Activated CD8-positive, alpha-beta memory T cell treated with anti-CD3 and anti-CD28 coated beads for 4 hours (primary cell): ENCODE measurements around the gene IGFBP4.
"Not testable (repeated sequence)": the region's sequence is repeated elsewhere in the genome, so short reads cannot be mapped to it uniquely, and the experiment has no call there.

Source experiments
- DNase-seq, 2 donors: peaks; one replicate each; pipeline ENCODE4 v3.0.0-alpha.2; 2020; ENCODE audit warnings: low read depth in 2 of 2

IGFBP4 gene

GRCh38 chr17:40443196-40443987 is at the start of gene IGFBP4:
Gene IGFBP4, plus strand, starts transcription at chr17:40443450. Its CDS starts 286 bp downstream, at chr17:40443736.
- peak; percentile 27 to 40 for DNase-seq

- DNase-seq, result no peak
Observed at GRCh38 chr17:40399185-40399584, 44.1 kb upstream of the IGFBP4 start.

DNA sequence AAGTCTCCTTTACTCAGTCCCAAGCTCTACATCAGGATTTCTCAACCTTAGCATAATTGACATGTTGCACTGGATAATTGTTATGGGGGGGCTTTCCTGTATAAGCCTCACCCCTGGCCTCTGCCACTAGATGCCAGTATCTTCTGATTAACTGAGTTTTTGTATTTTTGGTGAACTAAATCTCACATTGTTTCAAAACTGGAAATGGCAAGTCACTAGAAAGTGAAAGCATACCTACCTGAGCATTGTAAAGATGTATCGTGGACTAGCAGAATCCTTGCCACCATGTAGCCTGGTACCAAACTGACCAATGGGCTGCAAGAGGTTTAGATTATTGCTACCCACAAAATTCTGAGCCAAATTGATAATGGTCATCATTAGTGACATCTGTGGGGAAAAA is 40.6 kb upstream of the IGFBP4 start:
- no peak for DNase-seq

- DNase-seq, result no peak
Observed at GRCh38 chr17:40404003-40404402, 39.2 kb upstream of the IGFBP4 start.

- no peak for DNase-seq
Observed at GRCh38 chr17:40407460-40407859, 35.8 kb upstream of the IGFBP4 start.

- DNase-seq, result not testable (repeated sequence)
Observed at GRCh38 chr17:40409540-40409939, 33.7 kb upstream of the IGFBP4 start.

DNA sequence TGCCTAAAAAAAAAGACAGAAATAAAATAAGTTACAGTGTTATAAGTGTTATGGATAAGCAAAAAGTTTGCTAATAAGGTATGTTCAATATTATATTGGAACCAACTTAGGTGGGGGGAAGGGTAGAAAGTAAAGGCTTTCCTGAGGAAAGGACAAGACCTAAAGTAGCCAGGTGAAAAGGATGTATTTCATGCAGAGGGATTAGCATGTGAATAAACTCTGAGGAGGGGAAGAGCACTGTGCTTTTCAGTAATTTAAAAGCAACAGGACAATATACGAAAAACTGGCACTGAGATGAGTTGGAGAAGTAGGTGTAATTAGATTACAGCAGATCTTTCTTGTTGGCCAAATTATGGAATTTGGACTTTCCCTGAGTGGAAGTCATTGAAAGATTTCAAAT is 33.2 kb upstream of the IGFBP4 start:
- no peak for DNase-seq

DNA sequence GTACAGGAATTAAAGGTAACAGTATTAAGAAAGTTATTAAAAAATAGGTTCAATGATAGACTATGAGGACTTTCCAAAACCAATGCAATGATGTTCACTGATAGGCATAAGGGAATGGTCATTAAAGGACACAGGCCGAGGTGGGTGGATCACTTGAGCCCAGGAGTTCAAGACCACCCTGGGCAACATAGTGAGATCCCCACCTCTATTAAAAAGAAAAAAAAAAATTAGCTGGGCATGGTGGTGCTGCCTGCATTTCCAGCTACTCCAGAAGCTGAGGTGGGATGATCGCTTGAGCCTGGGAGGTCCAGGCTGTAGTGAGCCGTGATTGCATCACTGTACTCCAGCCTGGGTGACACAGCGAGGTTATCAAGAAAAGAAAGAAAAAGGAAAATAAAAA is 31.4 kb upstream of the IGFBP4 start:
- DNase-seq, result no peak

DNA sequence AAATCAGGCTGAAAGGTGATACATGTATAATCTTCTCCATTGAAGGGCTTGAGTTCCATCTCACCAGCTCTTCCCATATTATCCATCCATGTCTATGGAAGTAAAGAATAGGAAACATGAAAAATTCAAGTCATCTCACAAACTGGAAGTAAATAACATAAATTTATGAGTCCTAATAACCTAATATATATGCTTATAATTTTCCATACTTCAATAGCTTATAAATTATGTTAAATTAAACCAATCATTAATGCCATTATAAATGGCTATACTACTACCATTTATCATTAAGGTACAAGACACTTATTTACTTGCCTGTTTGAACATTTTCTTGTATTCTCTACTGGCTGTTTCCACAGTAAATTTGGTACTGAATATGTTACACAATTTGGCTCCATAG is 30.4 kb upstream of the IGFBP4 start:
- DNase-seq, result no peak

- not testable (repeated sequence) for DNase-seq
Observed at GRCh38 chr17:40414312-40414711, 28.9 kb upstream of the IGFBP4 start.

- DNase-seq, result no peak
Observed at GRCh38 chr17:40415390-40415789, 27.9 kb upstream of the IGFBP4 start.

GRCh38 chr17:40416671-40417070 is 26.6 kb upstream of the IGFBP4 start:
- no peak for DNase-seq

DNA sequence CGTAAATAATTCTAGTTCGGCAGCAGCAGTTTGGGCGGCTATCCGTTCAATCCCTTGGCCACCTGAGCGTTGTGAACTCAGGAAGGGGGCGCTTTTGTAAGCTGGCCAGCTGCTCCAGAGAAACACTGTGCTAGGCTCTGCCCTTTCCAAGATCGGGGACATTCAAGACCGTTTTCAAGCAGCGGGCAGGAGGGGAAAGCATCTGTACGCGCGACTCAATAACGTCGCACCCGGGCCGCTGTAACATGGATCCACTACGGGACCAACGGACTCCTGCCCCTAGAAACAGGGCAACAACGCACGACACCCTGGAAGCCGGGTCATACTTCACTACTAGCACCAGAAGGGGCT is 26.0 kb upstream of the IGFBP4 start:
- no peak for DNase-seq

GRCh38 chr17:40417609-40418427 is 25.4 kb upstream of the IGFBP4 start, which contains the start of gene TOP2A:
Gene TOP2A, minus strand, starts transcription at chr17:40417896. Its CDS starts 105 bp downstream, at chr17:40417791.
- peak; percentile 86 to 89 for DNase-seq

- DNase-seq, result no peak
Observed at GRCh38 chr17:40418428-40418706, 24.9 kb upstream of the IGFBP4 start.

DNA sequence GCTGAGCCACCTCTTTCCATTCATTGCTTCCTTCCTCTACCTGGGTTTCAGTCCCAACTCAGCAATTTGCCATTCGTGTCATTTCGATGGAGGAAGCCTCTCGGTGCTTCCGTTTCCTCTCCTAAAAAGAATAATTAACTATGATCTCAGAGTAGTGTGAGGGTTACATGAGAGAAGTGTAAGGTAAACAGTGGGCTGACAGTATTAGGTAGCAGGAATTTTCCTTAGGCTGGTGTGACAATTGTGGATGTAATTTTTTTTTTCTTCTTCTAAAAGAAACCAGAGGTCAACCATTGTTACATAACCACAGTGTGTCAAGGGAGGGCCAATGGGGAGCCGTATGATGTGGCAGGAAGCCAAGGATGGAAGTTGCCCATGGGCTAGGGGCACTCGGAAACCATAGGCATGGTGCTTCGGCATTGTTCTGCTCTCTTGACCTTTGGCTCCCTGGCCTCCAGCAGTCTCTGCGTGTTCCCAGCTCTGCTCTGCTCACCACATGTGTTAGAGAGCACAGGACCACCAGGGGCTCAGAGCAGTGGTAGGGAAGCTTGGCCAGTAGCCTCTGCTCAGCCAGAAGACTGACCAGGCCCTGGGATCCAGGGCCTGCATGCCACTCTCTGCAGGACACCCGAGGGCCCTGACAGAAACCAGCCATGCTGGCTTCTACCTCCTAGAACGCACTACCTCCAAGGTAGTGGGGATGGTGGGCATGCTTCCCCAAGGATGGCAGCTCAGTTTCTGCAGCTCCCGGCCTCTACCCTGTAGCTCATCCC is 23.5 kb upstream of the IGFBP4 start:
- no peak for DNase-seq

- DNase-seq, result no peak
Observed at GRCh38 chr17:40422990-40423633, 20.1 kb upstream of the IGFBP4 start.

GRCh38 chr17:40425741-40426140 is 17.5 kb upstream of the IGFBP4 start:
- no peak for DNase-seq

DNA sequence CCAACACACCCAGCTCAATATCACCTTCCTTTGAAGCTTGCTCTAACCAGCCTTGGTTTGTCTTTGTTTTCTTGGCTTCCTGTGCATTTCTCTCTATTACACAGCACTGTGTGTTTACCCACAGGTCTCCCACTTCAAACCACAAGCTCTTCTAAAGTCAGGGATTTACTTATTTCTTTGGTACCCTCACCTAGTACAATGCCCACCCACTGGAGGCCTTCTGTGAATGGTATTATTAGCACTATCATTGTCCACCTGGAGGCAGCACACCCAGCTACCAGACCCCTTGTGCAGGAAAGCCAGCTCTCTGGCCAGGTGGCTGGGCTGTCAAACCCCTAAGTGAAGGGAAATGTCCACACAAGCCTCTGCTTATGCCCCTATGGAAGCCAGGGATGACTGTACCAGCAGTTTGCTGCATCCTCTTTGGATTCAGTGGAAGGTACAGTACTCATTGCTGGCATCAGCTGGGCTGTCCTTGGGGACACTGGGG is 16.2 kb upstream of the IGFBP4 start:
- DNase-seq, result no peak

DNA sequence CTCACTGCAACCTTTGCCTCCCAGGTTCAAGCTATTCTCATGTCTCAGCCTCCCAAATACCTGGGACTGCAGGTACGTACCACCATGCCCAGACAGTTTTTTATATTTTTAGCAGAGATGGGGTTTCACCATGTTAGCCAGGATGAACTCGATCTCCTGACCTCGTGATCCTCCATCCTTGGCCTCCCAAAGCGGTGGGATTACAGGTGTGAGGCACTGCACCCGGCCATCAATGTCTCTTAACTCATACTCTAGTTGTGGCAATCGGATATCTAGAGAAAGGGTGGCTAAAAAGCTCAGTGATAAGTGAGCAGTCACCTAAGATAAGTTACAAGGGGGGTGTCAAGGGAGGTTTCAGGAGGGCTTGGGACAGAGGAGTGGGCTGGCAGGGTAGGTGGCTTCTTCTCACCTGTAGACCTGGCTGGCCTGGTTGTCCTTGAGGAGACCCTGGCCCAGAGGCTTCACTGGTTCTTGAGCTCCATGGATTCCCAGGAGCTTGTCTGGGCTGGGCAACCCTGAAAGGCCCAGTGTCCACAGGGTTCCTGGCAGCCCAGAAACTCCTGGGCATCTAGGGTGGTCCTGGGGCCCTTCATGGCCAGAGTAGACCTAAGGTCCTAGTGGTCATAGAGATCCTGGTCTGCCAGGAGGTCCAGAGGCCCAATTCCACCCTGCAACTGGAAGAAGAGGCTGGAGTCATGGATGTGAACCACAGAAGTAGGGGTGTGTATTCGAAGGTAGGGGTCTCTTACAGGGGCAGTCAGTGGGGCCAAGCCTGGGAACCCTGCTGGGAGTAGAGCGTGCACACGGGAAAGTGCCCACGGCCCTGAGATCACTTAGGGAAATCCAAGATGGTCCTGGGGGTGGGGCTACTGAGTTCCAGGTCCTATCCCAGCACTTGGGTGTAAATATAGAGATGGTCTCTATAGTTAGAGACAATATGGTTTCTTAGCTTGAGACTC is 12.7 kb upstream of the IGFBP4 start:
- DNase-seq, result no peak

- DNase-seq, result no peak
Observed at GRCh38 chr17:40431231-40431602, 12.0 kb upstream of the IGFBP4 start.
